NT2/D1 (cell line): ENCODE measurements around the gene EDN1.

Source experiments
- DNase-seq: peaks from one replicate; pipeline ENCODE4 v3.0.0-alpha.2; 2011; ENCODE audit warnings: low read depth, low spot score
- H3K27me3 ChIP-seq: 2 replicates; pipeline ENCODE4 v1.6.0; 2011; ENCODE audit warnings: mild to moderate bottlenecking; ENCODE audit not compliant: insufficient read length, insufficient read depth
- H3K36me3 ChIP-seq: 2 replicates; pipeline ENCODE4 v1.6.1; 2011; ENCODE audit warnings: mild to moderate bottlenecking, low read length, mixed read lengths; ENCODE audit not compliant: insufficient read depth, insufficient read length
- H3K4me1 ChIP-seq: 2 replicates; pipeline ENCODE4 v1.5.1; 2011; ENCODE audit not compliant: insufficient read depth, insufficient read length
- H3K4me3 ChIP-seq: 2 replicates; pipeline ENCODE4 v1.5.1; 2011; ENCODE audit warnings: low read depth; ENCODE audit not compliant: insufficient read length
- H3K9ac ChIP-seq: 2 replicates; pipeline ENCODE4 v1.6.0; 2011; ENCODE audit warnings: low read depth; ENCODE audit not compliant: insufficient read length
- H3K9me3 ChIP-seq: 2 replicates; pipeline ENCODE4 v1.5.1; 2011; ENCODE audit warnings: mild to moderate bottlenecking, low read length; ENCODE audit not compliant: insufficient read depth
- SUZ12 ChIP-seq: IDR thresholded peaks from 2 replicates; pipeline ENCODE4 v1.6.1; 2011; ENCODE audit not compliant: insufficient read length, insufficient read depth; ENCODE audit errors: extremely low read depth
- YY1 ChIP-seq: IDR thresholded peaks from 2 replicates; pipeline ENCODE4 v1.6.1; 2011; ENCODE audit not compliant: insufficient read length, insufficient read depth
- ZNF274 ChIP-seq: IDR thresholded peaks from 2 replicates; pipeline ENCODE4 v1.6.1; 2011; ENCODE audit warnings: mild to moderate bottlenecking, low read depth, low read length

The EDN1 gene

DNA sequence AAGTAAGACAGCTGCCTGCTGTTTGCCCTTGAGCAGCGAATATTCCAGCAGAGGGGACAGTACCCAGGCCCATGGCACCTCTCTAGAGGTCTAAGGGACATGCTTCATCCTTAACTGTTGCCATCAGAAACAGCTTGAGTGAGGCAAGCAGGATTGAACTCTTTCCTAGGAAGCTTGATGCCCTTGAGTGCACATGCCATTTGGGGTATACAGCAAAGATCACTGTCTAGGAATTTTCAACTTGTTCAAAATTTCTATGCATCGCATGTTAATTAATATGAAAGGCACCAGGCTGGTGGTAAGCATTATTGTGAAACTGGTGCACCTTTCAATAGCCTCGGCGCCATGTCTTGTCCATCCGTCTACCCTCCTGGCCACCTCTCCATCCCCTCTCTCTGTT lies 54.1 kb downstream of the EDN1 start:
- Histone ChIP-seq H3K4me1 (no peaks in the 10 kb centered on the region), H3K9me3 (peaks cover 10% of the 10 kb centered on the region), H3K4me3 (no peak overlapping the region), H3K36me3 (no peaks in the 10 kb centered on the region), H3K27me3 (no peaks in the 10 kb centered on the region), H3K9ac (no peak overlapping the region)
- TF ChIP-seq SUZ12 (no peak), YY1 (no peak), ZNF274 (no peak)
- DNase-seq = no peak

GRCh38 chr6:12344961-12345693 lies 55.0 kb downstream of the EDN1 start:
- Histone ChIP-seq H3K4me3 (no peak overlapping the region), H3K36me3 (no peaks in the 10 kb centered on the region), H3K9ac (no peak overlapping the region), H3K4me1 (no peaks in the 10 kb centered on the region), H3K27me3 (no peaks in the 10 kb centered on the region), H3K9me3 (peaks cover 19% of the 10 kb centered on the region)
- no peak for DNase-seq
- TF ChIP-seq YY1 (no peak), ZNF274 (no peak), SUZ12 (no peak)

- TF ChIP-seq YY1 = no peak
- TF ChIP-seq SUZ12 = no peak
- no peak for TF ChIP-seq ZNF274
- no peaks in the 10 kb centered on the region for H3K36me3 ChIP-seq
- DNase-seq = no peak
- no peak overlapping the region for H3K4me3 ChIP-seq
- H3K9me3 ChIP-seq = peaks cover 24% of the 10 kb centered on the region
- H3K4me1 ChIP-seq = no peaks in the 10 kb centered on the region
- H3K9ac ChIP-seq = no peak overlapping the region
- no peaks in the 10 kb centered on the region for H3K27me3 ChIP-seq
These were observed 55.5 kb downstream of the EDN1 start for GRCh38 chr6:12345694-12346058.
